ENCODE measurements around the gene TMEM273. TPM values are rescaled to one million over a fixed set of nuclear protein-coding genes. Genes with fewer than 3 reads are reported as not detected.

The TMEM273 gene
- total and polyA plus RNA-seq, 10 of the 15 experiments (the other 5 are each of a cell fraction or from before 2014, with no cell fraction given) = 10.3 to 46.3 (median 26.4) TPM

DNA sequence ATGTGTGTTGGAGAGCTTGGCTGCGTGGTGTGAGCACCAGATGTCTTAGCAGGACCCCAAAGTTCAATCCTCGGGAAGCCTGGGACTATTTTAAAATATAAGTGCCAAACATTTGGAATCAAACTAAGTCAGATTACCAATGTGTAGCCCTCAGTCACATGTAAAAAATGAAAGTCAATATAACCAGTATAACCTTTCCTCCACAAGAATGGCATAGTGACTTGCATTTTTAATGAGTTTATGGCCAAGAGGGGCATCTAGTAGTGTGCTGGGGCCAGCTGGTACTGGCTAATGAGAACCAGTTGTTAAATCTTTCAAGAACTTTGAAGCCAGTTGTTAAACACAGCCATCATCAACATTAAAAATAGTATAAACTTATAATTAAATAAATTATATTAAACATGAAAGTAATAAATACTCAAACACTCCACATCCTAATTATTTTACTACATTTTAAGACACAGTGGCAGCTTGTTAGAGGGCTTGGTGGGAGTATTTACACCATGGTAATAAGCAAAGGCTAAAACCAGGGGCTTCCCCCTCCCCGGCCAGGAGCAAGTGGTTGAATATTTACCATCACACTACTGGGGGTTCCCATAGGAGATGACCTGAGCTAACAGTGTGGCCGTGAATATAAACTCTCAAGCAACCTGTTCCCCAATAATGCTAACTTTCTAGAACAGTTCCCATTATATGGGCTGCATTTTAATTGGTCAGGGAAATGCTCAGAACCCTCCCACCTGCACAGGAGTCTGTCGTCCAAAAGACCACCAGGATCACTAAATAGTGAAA is 46.5 kb downstream of the TMEM273 start (continued):
- TF ChIP-seq CBX3 (IDR thresholded peaks at IDR 0.05; ENCODE audit: borderline replicate concordance, low read depth) = no peak
- TF ChIP-seq HDGF (IDR thresholded peaks at IDR 0.05) = no peak
- TF ChIP-seq ATF2 (IDR thresholded peaks at IDR 0.05; ENCODE audit: low read length) = no peak
- TF ChIP-seq MEF2B (IDR thresholded peaks at IDR 0.05; ENCODE audit: partially characterized antibody, poor library complexity, severe bottlenecking) = peak; percentile 38
- TF ChIP-seq TBL1XR1 (IDR thresholded peaks at IDR 0.05; ENCODE audit: low read depth, low read length) = no peak
- TF ChIP-seq MTA2 (IDR thresholded peaks at IDR 0.05; ENCODE audit: low read depth) = no peak; the same call in 1 of the 2 replicates
- no peak for TF ChIP-seq NBN (IDR thresholded peaks at IDR 0.05)
- TF ChIP-seq, protein P1, sequence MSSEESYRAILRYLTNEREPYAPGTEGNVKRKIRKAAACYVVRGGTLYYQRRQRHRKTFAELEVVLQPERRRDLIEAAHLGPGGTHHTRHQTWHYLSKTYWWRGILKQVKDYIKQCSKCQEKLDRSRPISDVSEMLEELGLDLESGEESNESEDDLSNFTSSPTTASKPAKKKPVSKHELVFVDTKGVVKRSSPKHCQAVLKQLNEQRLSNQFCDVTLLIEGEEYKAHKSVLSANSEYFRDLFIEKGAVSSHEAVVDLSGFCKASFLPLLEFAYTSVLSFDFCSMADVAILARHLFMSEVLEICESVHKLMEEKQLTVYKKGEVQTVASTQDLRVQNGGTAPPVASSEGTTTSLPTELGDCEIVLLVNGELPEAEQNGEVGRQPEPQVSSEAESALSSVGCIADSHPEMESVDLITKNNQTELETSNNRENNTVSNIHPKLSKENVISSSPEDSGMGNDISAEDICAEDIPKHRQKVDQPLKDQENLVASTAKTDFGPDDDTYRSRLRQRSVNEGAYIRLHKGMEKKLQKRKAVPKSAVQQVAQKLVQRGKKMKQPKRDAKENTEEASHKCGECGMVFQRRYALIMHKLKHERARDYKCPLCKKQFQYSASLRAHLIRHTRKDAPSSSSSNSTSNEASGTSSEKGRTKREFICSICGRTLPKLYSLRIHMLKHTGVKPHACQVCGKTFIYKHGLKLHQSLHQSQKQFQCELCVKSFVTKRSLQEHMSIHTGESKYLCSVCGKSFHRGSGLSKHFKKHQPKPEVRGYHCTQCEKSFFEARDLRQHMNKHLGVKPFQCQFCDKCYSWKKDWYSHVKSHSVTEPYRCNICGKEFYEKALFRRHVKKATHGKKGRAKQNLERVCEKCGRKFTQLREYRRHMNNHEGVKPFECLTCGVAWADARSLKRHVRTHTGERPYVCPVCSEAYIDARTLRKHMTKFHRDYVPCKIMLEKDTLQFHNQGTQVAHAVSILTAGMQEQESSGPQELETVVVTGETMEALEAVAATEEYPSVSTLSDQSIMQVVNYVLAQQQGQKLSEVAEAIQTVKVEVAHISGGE (CRISPR knock-in tag; IDR thresholded peaks at IDR 0.05) = no peak
- TF ChIP-seq PML (IDR thresholded peaks at IDR 0.05; ENCODE audit: low read length) = no peak
- TF ChIP-seq RB1 (IDR thresholded peaks at IDR 0.05; ENCODE audit: borderline replicate concordance) = no peak
- TF ChIP-seq SMARCA5 (IDR thresholded peaks at IDR 0.05) = no peak
- TF ChIP-seq, protein P2, sequence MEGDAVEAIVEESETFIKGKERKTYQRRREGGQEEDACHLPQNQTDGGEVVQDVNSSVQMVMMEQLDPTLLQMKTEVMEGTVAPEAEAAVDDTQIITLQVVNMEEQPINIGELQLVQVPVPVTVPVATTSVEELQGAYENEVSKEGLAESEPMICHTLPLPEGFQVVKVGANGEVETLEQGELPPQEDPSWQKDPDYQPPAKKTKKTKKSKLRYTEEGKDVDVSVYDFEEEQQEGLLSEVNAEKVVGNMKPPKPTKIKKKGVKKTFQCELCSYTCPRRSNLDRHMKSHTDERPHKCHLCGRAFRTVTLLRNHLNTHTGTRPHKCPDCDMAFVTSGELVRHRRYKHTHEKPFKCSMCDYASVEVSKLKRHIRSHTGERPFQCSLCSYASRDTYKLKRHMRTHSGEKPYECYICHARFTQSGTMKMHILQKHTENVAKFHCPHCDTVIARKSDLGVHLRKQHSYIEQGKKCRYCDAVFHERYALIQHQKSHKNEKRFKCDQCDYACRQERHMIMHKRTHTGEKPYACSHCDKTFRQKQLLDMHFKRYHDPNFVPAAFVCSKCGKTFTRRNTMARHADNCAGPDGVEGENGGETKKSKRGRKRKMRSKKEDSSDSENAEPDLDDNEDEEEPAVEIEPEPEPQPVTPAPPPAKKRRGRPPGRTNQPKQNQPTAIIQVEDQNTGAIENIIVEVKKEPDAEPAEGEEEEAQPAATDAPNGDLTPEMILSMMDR (IDR thresholded peaks at IDR 0.05 in 2 of 3, conservative IDR thresholded peaks at IDR 0.05 in 1 of 3; ENCODE audit: control insufficient read depth in 2 of 3, extremely low read depth in 1 of 3, insufficient read depth in 1 of 3, low read depth in 3 of 3, low read length in 3 of 3) = no peak
- no peak for TF ChIP-seq KDM1A (IDR thresholded peaks at IDR 0.05; ENCODE audit: borderline replicate concordance)
- TF ChIP-seq SRF (IDR thresholded peaks at IDR 0.05; ENCODE audit: low read depth in 2 of 2, low read length in 2 of 2) = no peak
- TF ChIP-seq ZNF384 (IDR thresholded peaks at IDR 0.05; ENCODE audit: borderline replicate concordance, low read depth, low read length) = no peak
- TF ChIP-seq SIN3A (IDR thresholded peaks at IDR 0.05; ENCODE audit: low read depth, low read length) = no peak
- no peak for TF ChIP-seq SIX5 (IDR thresholded peaks at IDR 0.05; ENCODE audit: low read depth, low read length, severe bottlenecking)
- TF ChIP-seq ZNF217 (IDR thresholded peaks at IDR 0.05) = no peak
- no peak for TF ChIP-seq TCF3 (IDR thresholded peaks at IDR 0.05; ENCODE audit: borderline replicate concordance, insufficient read depth, low read depth, low read length)
- TF ChIP-seq SUZ12 (IDR thresholded peaks at IDR 0.05; ENCODE audit: unreplicated experiment) = no peak
- no peak for TF ChIP-seq BRCA1 (IDR thresholded peaks at IDR 0.05; ENCODE audit: low read depth, low read length)
- no peak for TF ChIP-seq CBFB (IDR thresholded peaks at IDR 0.05; ENCODE audit: low read depth)
- no peak for TF ChIP-seq CHD4 (IDR thresholded peaks at IDR 0.05)
- TF ChIP-seq, protein P3, sequence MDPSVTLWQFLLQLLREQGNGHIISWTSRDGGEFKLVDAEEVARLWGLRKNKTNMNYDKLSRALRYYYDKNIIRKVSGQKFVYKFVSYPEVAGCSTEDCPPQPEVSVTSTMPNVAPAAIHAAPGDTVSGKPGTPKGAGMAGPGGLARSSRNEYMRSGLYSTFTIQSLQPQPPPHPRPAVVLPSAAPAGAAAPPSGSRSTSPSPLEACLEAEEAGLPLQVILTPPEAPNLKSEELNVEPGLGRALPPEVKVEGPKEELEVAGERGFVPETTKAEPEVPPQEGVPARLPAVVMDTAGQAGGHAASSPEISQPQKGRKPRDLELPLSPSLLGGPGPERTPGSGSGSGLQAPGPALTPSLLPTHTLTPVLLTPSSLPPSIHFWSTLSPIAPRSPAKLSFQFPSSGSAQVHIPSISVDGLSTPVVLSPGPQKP (IDR thresholded peaks at IDR 0.05; ENCODE audit: low read depth, low read length) = no peak
- no peak for TF ChIP-seq YBX1 (IDR thresholded peaks at IDR 0.05)

Data from GM12878 (cell line).